C4-2B (cell line): ENCODE results near the gene CHRM2.

ENCODE experiments used
- CTCF ChIP-seq: fragments of 450-650 bp; conservative IDR thresholded peaks from 2 replicates; pipeline ENCODE4 v1.5.1; 2017; ENCODE audit warnings: mild to moderate bottlenecking
- ZFX ChIP-seq: fragments of 450-650 bp; IDR thresholded peaks from 2 replicates; pipeline ENCODE4 v1.6.1; 2017

GRCh38 chr7:136865236-136865635 lies 3.2 kb upstream of the CHRM2 start:
- TF ChIP-seq CTCF: no peak
- TF ChIP-seq ZFX: no peak
